Fibroblast of skin of right biceps (primary cell): ENCODE measurements around the gene USP24.
"Not testable (repeated sequence)": the region's sequence is repeated elsewhere in the genome, so short reads cannot be mapped to it uniquely, and the experiment has no call there.

Experiments used
- DNase-seq: peaks from one replicate; pipeline ENCODE4 v3.0.0-alpha.2; 2013

The USP24 gene

DNA sequence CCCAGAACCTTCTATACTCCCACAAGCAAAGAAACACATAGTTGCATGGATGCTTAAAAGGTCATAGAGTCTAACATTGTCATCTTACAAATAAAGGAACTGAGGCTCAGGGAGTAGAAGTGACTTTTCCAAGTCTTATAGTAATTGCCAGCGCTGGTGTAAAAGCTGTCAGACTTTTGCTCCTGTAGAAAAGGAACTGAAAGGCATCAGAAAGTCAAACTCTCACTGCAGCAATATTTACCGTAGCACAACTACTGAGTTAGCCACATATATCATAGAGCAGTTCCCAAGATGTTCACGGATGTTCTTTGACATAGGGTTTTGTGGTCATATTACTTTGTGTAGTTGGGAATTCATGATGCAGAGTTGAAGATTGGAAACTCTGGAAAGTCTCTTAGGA is 16.6 kb upstream of the USP24 start:
- DNase-seq = no peak

GRCh38 chr1:55230659-55231058 is 15.5 kb upstream of the USP24 start:
- peak; percentile 26 for DNase-seq

DNA sequence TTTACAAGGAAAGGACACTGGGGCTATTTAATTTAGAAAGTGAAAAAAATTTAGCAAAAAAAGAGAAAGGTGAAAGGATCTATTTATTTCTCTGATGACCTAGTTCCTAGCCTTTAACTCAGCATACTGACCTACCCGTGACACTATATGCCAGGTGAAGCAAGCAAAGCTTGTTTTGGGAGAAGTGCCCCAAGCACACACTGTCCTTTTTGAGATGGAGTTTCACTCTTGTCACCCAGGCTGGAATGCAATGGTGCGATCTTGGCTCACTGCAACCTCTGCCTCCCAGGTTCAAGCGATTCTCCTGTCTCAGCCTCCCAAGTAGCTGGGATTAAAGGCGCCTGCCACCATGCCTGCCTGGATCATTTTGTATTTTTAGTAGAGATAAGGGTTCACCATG is 14.6 kb upstream of the USP24 start:
- not testable (repeated sequence) for DNase-seq

DNA sequence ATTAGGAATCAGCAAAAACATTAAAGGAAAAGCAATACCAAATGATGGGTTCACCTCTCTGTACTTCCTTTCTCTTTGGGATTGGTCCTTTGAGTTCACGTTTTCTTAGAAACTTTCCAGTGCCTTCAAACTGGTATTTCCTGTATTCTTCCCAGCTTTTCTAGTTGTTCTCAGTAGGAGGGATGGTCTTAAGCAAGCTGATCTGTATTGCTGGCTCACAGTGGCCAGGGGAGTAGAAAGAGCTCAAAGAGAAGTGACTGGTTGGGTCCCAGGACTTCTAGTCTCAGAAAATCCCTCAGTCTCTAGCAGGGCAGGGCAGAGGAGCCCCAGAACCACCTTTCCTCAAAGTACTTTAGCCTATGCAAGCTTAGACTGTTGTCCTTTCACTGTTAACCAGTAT is 10.1 kb upstream of the USP24 start:
- DNase-seq = no peak

DNA sequence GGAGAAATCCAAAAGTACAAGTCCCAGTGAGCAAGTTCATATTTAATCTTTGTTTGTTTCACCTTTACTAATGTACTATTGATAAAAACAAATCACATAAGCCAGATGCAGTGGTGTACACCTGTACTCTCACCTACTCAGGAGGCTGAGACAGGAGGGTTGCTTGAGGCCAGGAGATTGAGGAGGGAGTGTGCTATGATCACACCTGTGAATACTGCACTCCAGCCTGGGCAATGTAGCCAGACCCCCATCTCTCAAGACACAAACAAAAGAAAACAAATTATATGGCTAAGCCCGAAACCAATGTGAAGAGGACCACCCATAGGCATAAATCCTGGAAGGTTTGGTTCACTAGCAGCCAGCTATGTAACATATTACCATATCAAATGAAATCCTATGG is 9.6 kb upstream of the USP24 start:
- DNase-seq = no peak

DNA sequence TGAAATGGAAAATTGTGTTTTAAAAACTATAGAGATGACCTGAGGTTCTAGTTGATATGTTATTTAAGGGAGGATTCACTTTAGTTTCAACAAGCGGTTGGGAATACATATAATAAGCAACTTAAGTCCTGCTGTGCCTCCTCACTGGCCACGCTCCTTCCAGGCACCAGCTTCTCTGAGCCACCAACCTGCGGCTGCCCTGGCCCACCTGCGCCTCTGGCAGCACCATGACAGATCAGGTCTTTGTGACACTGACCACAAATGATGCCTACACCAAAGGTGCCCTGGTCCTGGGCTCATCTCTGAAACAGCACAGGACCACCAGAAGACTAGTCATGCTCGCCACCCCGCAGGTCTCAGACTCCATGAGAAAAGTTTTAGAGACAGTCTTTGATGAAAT is 7.0 kb upstream of the USP24 start:
- DNase-seq = no peak

- DNase-seq = no peak
Measured at GRCh38 chr1:55217226-55217986, 2.2 kb upstream of the USP24 start.

- DNase-seq = no peak
Measured at GRCh38 chr1:55216096-55216495, 932 bp upstream of the USP24 start.

DNA sequence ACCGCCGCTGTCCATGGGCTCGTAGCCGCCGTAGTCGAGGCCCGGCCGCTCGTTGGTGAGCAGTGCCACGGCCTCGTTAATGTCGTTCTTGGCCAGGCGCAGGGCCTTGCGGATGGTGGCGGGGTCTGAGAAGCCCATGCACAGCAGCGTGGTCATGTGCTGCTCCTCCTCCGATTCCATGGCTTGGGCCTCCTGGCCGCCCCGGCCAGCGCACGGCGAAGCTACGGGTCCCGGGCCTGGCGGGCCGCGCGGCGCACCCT is 300 bp downstream of the USP24 start:
- DNase-seq = peak; percentile 48

DNA sequence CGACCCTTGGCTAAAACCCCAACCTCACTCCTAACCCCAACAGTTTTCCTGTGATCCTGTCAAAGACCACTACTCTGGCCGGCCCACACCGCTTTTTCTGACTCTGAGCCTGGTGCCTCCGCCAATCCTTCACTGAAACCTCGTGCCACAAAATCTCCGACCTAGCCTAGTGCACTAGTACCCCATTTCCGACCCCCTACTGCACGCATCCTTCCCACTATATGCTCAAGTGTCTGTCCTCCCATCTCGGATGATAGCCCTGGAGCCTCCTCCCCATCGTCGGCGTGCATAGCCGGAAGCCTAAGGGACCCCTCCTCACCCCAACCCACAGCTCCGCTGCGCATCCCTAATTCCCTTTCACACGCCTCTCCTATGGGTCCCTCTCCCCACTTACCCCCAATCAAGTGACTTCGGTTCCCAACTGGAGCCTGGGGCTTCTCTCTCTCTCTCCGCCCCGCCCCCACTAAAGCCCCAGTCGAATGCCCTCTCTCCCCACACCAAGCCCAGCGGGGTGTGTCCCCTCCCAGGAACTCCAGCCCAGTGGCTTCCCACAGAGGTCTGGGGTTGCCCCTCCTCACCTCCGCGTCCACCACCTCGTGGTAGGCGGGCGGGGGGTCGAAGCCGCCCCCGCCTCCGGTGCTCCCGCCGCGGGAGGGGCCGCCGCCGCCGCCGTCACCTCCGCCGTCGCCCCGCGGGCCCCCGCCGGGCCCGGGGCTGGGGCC is 791 bp downstream of the USP24 start:
- peak; percentile 33 for DNase-seq

DNA sequence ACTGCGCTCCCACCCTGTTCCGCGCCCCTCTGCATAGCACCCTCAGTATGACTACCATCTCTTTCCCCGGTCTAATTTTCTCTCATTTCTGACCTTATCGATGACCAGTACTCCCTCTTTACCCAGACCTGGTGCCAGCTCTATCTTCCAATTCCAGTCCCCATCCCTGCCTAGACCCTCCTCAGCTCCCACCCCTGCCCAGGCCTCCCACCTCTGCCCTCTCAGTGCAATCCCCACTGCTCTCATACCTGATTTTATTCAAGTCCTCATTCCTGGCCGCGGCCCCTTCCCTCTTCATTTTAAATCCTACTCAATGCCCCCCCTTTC is 1.3 kb downstream of the USP24 start:
- no peak for DNase-seq

DNA sequence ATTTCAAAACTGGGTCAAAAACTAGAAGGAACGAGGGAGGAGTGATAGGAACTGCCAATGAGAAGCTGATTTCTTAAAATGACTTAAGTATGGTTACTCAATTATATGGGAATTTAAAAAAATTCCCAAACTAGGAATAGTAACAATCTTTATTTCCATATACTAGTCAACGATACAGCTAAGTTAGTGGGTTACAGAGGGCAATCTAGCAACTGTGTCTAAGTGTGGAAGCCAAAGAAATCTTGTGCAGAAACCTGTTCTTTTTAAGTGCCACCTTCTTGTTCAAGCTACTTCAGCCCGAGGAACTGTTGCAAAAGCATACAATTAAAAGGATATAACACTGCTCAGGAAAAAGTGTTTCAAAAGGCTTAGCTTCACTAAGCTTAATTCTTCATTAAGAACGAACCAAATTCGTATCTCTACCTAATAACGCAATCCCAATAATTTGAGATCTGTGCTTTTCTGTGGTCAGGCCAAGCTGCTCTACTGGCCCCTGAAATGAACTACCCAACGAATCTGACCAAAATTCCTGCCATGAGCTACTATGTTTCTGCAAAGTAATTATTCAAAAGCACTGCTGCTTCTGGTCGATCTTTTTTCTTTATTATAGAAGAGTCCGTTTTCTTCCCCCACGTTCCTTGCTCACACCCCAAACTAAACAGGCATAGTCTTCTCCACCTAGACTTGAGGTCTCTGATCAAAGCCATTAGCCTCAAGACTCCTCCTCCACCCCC is 1.8 kb downstream of the USP24 start:
- DNase-seq = no peak

GRCh38 chr1:55212349-55213150 is 2.6 kb downstream of the USP24 start:
- DNase-seq = no peak

GRCh38 chr1:55211863-55212262 is 3.3 kb downstream of the USP24 start:
- no peak for DNase-seq

DNA sequence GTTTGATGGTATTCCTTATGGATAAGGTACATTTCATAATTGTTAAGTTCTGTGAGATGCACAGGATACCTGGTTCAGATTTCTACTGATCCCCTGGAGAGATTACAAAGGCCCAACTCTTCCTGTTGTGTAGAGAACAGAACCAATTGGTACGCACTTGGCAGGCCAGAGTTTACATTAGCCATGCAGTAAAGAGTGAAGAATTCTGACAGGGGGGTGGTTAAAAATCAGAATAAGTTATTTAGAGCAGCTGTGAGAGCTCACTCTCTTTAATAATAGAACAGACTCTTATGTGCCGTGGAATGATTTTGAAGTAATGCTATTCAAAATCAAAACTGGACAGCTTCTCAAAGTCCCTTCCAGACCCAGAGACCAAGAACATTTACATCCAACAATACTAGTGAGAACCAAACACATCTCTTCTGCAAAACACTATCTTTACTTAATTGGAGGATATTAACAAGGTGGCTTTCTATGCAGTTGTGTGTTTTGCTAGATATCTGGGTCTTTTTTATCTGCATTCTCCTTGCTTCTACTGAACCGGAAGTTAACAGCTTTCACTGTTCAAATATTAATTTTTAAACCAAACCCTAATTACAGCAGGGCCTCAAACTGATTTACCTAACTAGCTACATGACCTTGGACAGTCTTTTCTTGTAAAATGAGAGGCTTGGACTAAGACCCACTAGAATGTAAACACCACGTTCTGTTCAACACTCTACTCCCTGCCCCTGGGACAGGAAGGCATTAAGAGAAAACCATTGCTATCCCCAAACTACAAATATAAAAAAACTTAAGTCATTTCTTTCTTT is 4.0 kb downstream of the USP24 start:
- DNase-seq = no peak

DNA sequence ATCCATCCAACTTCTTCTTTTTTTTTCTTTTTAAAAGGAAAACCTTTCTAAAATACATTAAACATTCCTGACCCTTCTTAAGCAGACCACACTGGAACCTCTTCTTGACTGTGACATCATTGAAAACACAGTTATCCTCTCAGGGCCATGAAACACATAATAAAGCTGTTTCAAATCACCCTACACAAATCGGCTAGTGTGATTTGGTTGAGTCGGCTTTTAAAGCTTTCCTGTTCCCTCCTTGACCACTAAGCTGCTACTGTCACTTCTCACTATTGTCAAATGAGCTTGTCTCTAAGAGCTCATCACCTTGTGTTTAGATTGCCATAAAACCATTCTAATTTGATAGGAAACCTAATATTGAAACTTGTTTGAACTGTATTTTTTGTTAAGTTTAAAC is 5.9 kb downstream of the USP24 start:
- peak; percentile 16 for DNase-seq

DNA sequence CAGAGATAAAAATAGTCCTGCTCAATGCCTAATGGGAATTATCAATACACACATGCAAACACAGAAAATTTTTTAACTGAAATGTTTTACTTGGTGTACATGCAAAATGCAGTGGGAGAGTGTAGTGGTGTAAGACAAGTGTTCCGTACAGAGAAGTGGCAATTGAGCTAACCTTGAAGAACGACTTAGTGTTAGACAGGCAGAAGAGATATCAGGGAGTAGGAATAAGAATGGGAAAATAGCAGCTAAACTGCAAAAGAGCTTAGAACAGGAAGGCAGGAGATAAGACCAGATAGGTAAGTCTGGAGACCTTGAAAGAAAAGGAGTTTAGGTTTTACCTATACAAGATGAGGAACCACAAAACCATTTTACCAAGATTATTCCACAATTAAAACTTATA is 9.0 kb downstream of the USP24 start:
- no peak for DNase-seq

- no peak for DNase-seq
Measured at GRCh38 chr1:55204997-55205396, 10.2 kb downstream of the USP24 start.

GRCh38 chr1:55203064-55203463 is 12.1 kb downstream of the USP24 start:
- DNase-seq = no peak

DNA sequence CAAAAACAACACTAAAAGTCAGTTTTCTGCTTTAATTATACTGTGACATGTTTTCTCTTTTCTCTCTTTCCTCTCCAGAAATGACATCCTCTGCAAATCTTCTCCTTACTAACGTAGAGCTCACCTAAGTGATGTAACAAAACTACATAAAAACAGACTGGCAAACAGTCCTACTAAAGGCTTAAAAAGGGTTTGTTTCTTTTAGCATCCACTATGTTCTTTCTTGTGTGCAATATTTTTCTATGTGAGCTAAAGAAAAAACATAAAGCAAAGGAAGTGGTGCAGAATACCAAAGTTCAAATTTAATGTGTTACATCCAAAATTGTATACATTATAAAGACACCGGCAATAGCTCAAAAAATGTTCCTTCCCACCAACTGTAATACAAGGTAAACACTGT is 14.5 kb downstream of the USP24 start:
- DNase-seq = no peak

GRCh38 chr1:55199735-55200134 is 15.4 kb downstream of the USP24 start:
- DNase-seq = not testable (repeated sequence)

DNA sequence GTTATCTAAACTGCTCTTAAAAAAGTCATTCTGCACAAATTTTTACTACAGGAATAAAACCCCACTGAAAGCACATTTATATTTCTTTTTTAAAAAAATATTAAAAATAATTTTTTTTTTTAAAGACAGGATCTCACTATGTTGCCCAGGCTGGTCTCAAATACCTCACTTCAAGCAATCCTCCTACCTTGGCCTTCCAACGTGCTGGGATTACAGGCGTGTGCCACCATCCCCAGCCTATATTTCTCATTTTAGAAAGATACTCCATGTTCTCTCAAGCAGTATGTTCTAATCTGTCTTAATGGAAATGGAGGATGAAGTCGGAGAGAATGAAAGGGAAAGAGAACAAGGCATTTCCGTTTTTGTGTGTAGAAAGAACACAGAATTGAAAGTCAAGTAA is 17.1 kb downstream of the USP24 start:
- no peak for DNase-seq

DNA sequence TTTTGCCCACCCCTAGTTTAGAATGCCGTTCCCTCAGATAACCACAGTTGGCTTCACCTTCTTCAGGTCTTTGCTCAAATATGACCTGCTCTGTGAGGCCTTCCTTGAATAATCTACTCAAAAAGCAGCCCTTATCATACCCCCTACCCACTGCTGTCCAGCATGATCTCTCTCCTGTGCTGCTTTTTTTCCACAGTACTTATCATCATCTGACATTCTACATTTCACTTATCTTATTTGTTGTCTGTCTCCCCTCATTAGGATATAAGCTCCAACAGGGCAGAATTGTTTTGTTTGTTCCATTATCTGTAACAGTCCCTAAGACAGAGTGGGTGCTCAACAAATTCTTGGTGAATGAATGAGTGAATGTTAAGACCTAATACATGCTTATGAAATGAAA is 18.1 kb downstream of the USP24 start:
- no peak for DNase-seq
